HG02571 (cell line): ENCODE results near the gene GOSR1.
"Not testable (repeated sequence)": the region's sequence is repeated elsewhere in the genome, so short reads cannot be mapped to it uniquely, and the experiment has no call there.

Experiments used
- ATAC-seq: cut with Tn5 transposase; IDR thresholded peaks from one replicate; pipeline ENCODE4 v1.9.1; 2021; ENCODE audit warnings: mild to moderate bottlenecking, moderate library complexity; ENCODE audit not compliant: unreplicated experiment

GOSR1 gene

GRCh38 chr17:30477083-30477773 lies at the start of gene GOSR1:
GOSR1 (plus strand) TSS chr17:30477408; CDS start chr17:30477434, 26 bp downstream.
- ATAC-seq = peak; percentile 94

DNA sequence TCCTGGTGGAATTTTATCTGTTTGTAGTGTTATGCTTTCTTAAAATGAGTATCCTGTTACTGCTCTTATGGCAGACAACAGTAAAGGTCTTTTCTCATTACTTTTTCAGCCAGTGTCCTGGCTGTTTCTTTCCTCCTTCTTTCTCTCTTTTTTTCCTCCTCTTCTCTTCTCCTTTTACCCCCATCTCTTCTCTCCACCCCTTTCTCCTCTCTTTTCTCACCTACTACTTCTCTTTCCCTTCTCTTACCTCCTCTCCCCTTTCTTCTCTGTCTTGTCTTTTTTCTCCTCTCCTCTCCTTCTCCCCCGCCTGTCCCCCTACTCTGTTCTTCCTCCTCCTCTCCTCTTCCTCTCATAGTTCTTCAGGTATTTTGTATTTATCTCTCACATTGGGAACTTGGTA lies 49.6 kb upstream of the GOSR1 start:
- ATAC-seq = no peak

DNA sequence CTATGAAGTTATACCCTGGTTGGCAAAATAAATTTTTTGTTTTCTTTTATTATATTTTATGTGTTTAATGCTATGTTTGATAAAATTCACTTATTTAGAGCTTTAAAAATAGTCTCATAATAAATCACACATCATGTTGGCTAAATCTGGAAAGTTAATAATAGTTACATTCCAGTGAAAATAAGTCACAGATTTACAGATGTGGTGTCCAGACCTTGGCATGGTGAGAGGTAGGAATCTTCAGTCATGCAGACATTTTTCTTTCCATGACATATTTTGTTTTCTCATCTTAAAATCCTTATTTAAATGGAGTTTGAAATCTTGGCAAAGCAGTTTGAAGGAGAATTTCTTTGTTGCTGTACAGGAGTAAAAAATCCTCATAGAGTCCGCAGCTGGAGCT lies 48.1 kb upstream of the GOSR1 start:
- ATAC-seq = no peak

GRCh38 chr17:30433514-30433913 lies 43.7 kb upstream of the GOSR1 start:
- ATAC-seq = no peak

- no peak for ATAC-seq
Observed at GRCh38 chr17:30436729-30437128, 40.5 kb upstream of the GOSR1 start.

GRCh38 chr17:30443721-30444120 lies 33.5 kb upstream of the GOSR1 start:
- no peak for ATAC-seq

GRCh38 chr17:30446640-30447039 lies 30.6 kb upstream of the GOSR1 start:
- not testable (repeated sequence) for ATAC-seq

GRCh38 chr17:30449480-30449879 lies 27.7 kb upstream of the GOSR1 start:
- ATAC-seq = no peak

DNA sequence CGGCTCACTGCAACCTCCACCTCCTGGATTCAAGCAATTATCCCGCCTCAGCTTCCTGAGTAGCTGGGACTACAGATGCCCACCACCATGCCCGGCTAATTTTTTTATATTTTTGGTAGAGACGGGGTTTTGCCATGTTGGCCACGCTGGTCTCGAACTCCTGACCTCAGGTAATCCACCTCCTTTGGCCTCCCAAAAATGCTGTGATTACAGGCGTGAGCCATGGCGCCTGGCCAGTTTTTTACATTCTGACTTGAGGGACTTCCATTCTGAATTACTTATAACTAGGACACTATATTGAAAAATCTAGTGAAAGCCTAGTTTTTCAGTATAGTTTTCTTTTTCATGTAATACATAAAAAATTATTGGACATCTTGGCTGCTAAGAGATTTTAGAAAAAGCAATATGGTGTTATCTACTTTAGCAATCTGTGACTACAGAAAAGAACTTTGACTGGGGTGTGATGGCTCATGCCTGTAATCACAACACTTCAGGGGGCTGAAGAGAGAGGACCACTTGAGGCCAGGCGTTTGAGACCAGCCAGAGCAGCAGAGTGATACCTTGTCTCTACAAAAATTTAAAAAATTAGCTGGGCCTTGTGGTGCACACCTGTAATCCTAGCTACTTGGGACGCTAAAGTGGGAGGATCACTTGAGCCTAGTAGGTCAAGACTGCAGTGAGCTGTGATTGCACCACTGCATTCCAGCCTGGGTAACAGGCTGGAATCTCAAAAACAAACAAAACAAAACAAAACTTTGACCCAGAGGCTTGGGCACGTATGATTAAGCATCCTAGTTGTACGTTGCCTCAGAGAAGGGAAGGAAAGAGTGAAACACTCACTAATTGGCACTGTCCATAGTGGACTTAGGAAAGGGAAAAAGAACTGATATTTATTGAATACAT lies 26.8 kb upstream of the GOSR1 start:
- no peak for ATAC-seq

DNA sequence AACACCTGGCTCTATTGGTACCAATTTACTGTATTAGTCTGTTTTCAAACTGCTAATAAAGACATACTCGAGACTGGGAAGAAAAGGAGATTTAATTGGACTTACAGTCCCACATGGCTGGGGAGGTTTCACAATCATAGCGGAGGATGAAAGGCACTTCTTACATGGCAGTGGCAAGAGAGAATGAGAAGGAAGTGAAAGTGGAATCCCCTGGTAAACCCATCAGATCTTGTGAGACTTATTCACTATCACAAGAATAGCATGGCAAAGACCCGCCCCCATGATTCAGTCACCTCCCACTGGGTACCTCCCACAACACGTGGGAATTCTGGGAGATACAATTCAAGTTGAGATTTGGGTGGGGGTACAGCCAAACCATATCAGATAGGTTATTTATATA lies 22.6 kb upstream of the GOSR1 start:
- no peak for ATAC-seq

- ATAC-seq = no peak
Observed at GRCh38 chr17:30458371-30458770, 18.8 kb upstream of the GOSR1 start.

DNA sequence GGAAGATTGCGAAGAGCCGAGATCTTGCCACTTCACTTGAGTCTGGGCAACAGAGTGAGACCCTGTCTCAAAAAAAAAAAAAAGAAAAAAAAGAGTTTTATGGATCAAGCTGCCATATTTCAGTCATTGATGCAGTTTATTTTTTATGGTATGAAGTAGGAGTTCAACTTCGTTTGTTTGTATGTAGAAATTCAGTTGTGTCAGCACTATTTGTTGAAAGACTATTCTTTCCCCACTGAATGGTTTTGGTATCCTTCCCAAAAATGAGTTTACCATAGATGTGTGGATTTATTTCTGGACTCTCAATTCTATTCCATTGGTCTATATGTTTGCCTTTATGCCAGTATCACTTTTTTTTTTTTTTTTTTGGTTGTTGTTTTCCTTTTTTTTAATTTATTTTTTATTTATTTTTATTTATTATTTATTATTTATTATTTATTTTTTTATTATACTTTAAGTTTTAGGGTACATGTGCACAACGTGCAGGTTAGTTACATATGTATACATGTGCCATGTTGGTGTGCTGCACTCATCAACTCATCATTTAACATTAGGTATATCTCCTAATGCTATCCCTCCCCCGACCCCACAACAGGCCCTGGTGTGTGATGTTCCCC lies 18.3 kb upstream of the GOSR1 start:
- ATAC-seq = not testable (repeated sequence)

- ATAC-seq = no peak
Observed at GRCh38 chr17:30468465-30468864, 8.7 kb upstream of the GOSR1 start.

DNA sequence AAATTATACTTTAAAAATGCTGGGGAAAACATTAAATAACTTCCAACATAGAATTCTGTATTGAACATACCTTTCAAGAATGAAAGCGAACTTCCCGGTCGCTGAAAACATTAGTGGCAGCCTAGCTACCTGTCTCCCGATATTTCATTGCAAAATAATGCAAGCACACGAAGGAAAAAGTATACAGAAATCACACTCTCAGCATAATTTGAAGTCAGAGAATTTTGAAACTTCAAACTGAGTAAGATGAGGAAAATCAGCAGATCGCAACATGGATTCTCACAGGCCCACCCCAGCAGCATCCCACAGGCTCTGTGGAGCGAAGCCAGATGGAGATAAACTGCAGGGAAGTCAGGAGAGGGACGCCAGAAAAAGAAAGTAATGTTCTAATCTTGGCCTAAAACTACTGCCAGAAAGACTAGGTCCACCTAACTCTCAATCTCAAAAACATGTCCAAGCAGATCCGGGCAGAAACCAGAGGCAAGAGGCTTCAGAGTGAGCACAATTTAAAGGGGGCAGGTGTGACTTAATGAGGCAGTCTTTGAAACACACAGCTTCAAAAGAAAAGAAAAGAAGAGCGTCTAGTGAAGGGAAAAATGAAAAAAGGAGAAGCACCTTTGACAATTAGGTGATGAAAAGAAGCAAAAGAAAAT lies 4.8 kb upstream of the GOSR1 start:
- no peak for ATAC-seq

- no peak for ATAC-seq
Observed at GRCh38 chr17:30475206-30475605, 2.0 kb upstream of the GOSR1 start.

DNA sequence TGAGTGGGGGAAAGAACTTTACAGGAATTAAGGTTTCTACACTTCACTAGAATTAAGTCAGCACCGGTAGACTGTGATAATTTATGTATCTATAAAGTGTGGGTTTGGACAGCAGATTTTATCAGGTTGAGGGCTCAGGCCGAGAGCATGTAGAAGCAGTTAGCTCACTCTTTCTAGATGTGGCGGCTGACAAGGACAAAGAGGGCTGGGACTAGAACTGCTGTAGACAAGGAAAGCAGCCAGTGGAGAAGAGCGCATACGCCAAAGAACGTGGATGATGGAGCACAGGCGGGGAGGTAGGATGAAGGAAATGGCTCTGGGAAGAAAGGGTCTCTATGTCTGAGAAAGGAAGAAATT lies 504 bp upstream of the GOSR1 start:
- ATAC-seq = peak; percentile 17

DNA sequence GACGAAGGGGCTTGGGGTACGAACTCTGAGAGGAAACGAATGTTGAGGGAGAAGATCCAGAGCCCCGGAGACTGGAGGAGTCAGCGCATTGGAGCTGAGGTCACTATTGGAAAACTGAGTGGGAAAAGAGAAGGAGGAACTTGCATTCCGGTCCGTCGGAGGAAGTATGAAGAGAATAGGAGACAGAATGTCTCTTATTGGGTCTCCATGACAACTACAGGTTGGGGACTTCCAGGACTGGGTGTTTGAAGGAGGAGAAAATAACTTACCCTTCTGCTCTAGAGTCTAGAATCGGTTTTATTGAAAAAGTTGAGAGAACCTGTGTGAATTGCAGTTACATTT lies 537 bp downstream of the GOSR1 start:
- no peak for ATAC-seq

DNA sequence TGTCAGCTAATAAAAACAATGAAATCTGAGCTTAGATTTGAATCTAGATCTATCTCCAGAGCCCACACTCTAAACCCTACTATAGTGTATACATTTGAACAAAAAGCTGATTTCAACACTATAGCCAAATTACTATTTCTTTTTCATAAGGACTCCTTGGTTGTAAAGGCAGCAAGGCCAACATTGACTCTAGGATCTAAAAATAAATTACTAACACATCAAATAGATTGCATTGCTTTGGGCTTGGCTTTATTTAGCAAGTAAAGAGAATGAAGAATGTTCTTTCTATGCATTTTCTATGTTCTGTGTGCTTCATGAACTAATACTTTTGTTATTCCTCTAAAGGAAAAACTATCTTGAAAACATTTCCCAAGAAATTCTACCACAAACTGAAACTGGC lies 5.3 kb downstream of the GOSR1 start:
- ATAC-seq = no peak

- no peak for ATAC-seq
Observed at GRCh38 chr17:30483159-30483558, 6.0 kb downstream of the GOSR1 start.

- ATAC-seq = no peak
Observed at GRCh38 chr17:30493780-30494179, 16.6 kb downstream of the GOSR1 start.

GRCh38 chr17:30495586-30495985 lies 18.4 kb downstream of the GOSR1 start:
- ATAC-seq = no peak
